NCI-H187 (cell line): ENCODE measurements around the gene UBE2E1.
"Not testable (repeated sequence)": the region's sequence is repeated elsewhere in the genome, so short reads cannot be mapped to it uniquely, and the experiment has no call there.

Experiments
- DNase-seq, 2 experiments: peaks; one replicate each; lab custom pipeline; 2025; lab: John Stamatoyannopoulos, UW

UBE2E1 gene

GRCh38 chr3:23849462-23849861 is 43.7 kb downstream of the UBE2E1 start:
- not testable (repeated sequence) for DNase-seq

- DNase-seq, result no peak
Observed at GRCh38 chr3:23856286-23856685, 50.5 kb downstream of the UBE2E1 start.

GRCh38 chr3:23859012-23859743 is 53.4 kb downstream of the UBE2E1 start:
- no peak for DNase-seq

DNA sequence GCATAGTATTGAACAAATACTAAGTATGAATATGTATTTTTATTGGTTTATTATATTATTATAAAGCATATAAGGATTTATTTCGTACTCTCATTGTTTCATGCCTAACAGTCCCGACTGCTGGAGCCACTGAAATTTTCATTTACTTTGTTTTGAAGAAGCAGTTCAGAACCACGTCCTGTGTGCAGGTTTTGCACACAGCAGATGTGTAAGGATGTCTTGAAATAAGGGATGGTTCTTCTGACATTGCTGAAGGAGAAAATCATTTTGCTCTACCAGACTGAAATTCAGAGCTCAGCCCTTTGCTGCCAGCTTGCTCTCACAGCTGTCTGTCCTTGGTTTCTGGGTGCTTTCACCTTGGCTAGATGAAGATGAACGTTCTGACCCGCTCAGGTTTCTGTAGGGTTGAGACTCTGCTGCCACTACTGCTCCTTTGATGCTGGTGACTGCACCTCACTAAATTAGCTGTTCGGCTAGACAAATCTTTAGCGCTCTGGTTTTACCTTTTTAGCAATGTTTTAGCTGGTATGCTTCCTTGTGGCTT is 54.2 kb downstream of the UBE2E1 start:
- DNase-seq, result no peak

- no peak for DNase-seq
Observed at GRCh38 chr3:23861689-23862088, 55.9 kb downstream of the UBE2E1 start.

DNA sequence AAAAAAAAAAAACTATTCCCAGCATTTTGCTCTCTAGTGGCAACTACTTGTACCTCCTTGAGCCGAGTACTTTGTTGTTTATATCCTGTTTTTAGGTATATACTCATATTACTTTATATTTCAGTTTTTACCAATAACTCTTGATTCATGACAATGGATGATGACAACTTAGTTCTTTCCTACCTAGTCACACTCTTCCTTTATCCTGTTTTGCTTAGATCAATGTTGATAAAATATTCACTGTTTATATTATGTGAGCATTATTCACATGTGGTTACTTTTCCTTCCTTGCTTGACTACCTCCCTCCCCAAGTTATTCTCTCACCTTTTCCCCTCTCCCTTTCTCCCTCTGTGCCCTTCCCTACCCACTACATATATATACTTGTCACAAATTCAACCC is 57.3 kb downstream of the UBE2E1 start:
- DNase-seq, result no peak

GRCh38 chr3:23864931-23865330 is 59.2 kb downstream of the UBE2E1 start:
- DNase-seq, result no peak

DNA sequence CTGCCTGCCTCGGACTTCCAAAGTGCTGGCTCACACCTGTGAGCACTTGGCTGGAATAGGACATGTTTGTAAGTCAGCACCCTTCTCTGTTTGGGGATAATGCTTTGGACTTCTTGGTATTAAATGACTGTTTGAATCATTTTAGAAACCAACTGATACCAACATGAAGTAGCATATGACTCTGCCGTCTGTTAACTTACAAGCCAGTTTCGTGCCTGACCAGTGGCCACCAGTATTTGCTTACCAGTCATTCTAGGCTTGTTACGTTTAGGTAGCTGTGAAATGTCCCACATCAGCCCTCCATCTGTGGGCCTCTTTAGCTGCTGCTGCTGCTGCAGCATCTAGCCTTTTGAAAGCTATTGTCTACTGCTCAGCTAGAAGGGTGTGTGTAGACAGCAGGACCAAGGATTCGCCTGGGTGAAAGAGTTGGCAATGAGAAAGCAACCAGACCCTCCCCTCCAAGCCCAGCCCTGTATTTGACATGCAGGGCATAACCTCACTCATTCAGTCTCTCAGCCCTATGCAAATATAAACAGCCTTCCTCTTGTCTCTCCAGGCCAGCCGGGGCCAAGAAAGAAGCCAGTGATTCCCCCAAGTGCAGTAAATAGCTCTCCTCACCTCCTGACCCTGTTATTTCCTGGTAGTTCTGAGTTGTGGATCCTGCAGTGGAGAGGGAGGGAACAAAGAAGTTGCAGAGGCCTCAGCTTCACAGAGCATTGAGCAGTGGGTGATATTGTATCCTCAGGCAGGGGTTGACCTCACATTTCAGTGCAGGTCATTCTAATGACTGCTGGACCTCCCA is 60.0 kb downstream of the UBE2E1 start:
- DNase-seq, result no peak

- DNase-seq, result no peak
Observed at GRCh38 chr3:23867400-23867799, 61.6 kb downstream of the UBE2E1 start.

- no peak for DNase-seq
Observed at GRCh38 chr3:23867838-23868237, 62.1 kb downstream of the UBE2E1 start.

DNA sequence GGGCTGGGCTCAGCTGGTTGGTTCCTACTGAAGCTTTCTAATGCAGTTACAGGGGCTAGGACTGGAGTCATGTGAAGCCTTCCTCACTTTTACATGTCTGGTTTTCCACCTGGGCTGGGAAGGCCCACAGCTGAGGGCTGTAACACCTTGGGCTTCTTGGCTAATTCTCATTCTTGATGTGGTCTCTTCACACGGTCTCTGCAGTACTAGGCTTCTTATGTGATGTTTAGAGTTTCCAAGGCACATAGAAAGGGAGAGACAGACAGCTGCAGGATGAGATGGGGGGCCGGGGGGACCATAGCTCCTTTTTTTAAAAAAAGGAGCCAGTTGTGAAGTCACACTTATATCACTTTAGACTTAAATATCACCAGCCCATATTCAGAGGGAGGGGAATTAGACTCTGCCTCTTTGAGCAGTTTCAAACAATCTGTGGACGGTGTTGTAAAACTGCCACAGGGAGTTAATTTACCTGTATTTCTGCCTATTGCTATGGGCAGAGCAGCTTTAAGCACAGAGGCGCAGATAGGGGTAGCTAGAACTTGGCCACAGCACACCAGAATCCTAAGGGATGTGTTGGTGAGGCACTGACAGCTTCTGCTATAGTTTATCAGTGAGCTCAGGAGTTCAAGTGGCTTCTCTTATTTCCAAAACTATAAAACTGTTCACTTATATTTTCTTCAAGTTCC is 64.4 kb downstream of the UBE2E1 start:
- no peak for DNase-seq

- DNase-seq, result not testable (repeated sequence)
Observed at GRCh38 chr3:23870663-23871043, 64.9 kb downstream of the UBE2E1 start.

- DNase-seq, result not testable (repeated sequence)
Observed at GRCh38 chr3:23871361-23871760, 65.6 kb downstream of the UBE2E1 start.

DNA sequence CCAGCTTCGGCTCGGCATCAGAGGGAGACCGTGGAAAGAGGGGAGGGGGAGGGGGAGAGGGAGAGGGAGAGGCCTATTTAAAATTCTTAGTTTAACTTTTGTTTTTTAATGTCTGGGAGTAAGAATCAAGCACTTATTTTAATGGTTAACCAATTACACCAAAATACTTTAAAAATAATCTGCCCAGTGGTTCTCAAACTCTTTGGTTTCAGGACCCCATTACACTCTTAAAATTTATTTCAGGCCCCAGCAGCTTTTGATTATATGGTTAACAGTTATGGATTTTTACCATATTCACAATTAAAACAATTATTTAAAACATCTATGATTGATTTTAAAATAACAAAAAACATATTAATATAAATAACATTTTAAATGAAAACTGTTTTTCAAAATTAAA is 66.6 kb downstream of the UBE2E1 start:
- no peak for DNase-seq

- no peak for DNase-seq
Observed at GRCh38 chr3:23873941-23874340, 68.2 kb downstream of the UBE2E1 start.

DNA sequence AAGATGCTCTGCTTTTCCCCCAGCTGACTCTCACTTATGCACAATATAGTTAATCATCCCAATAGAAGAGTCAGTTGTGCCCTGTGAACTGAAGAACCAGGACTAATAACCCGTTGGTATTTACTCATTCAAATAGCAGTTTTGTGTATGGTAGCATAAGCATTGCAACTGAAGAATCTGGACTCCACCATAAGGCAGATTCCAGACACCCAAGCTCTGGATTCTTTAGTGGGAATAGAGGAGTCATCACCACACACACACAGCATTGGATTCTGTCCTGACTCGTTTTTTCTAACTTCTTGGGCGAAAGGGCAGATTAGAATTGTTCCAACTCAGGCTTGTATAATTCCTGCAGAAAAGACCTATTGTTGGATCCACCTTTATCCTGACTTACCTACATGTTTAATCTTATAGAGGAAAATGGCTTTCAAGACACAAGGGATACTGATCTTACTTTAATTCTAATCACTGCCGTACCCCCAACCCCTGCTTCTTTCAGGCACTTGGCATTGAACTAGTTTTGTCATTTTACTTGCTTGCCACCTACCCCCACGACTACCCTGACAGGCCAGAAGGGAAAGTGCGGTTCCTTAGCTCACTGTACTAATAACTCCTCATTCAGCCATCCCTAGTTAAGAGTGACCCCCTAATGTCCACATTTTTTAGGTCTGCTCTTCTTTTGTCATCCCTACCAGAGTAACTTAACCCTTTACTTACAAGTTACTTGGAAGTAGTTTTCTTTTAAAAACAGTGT is 68.8 kb downstream of the UBE2E1 start:
- no peak for DNase-seq

- no peak for DNase-seq
Observed at GRCh38 chr3:23875113-23875725, 69.5 kb downstream of the UBE2E1 start.

GRCh38 chr3:23876923-23877322 is 71.2 kb downstream of the UBE2E1 start:
- no peak for DNase-seq

GRCh38 chr3:23877329-23877980 is 71.7 kb downstream of the UBE2E1 start:
- no peak for DNase-seq

- no peak for DNase-seq
Observed at GRCh38 chr3:23879485-23879884, 73.7 kb downstream of the UBE2E1 start.
